Prostate gland (tissue), 2 donors: Measurements from ENCODE around the gene GBP7. TPM values are rescaled to one million over a fixed set of nuclear protein-coding genes. Genes with fewer than 3 reads are reported as not detected.

Source experiments
- DNase-seq: peaks from one replicate; pipeline ENCODE4 v3.0.0-alpha.2; 2019; ENCODE audit warnings: low spot score
- H3K27ac ChIP-seq, 2 donors: fragments of 200-600 bp; sonication (generic); 2 replicates each; pipeline ENCODE4 v1.5.1; 2017 to 2019
- H3K27me3 ChIP-seq: fragments of 200-600 bp; sonication (generic); replicated peaks from 2 replicates; pipeline ENCODE4 v1.5.1; 2019; ENCODE audit not compliant: insufficient read depth
- H3K36me3 ChIP-seq, 2 donors: fragments of 200-600 bp; sonication (generic); 1 replicate in 1 of 2; 2 replicates in 1 of 2; pipeline versions ENCODE4 v1.5.1 to v1.8.1; 2017 to 2019
- H3K4me1 ChIP-seq: fragments of 200-600 bp; sonication (generic); replicated peaks from 2 replicates; pipeline ENCODE4 v1.5.1; 2019
- H3K4me3 ChIP-seq, 2 donors: fragments of 200-600 bp; sonication (generic); 2 replicates each; pipeline ENCODE4 v1.5.1; 2017 to 2019
- H3K9me3 ChIP-seq: fragments of 200-600 bp; sonication (generic); 2 replicates; pipeline ENCODE4 v1.5.1; 2017
- POLR2A ChIP-seq: fragments of 450-650 bp; IDR thresholded peaks from one replicate; pipeline ENCODE4 v1.6.1; 2016; ENCODE audit warnings: antibody characterized with exemption, mild to moderate bottlenecking
- POLR2AphosphoS5 ChIP-seq: sonication (generic); formaldehyde crosslinking; IDR thresholded peaks from one replicate; pipeline ENCODE4 v1.6.1; 2017; ENCODE audit warnings: antibody characterized with exemption
- WGBS: methylation state at CpG from one replicate; pipeline ENCODE4 v1.1.5; 2018; 5-methylcytosine and 5-hydroxymethylcytosine counted together
- intact Hi-C: fragments of 100-400 bp; cut with DNase I; formaldehyde crosslinking; loops from one replicate; pipeline ENCODE4 v1.14.2; 2022
- total RNA-seq, 2 donors: library from RNA; depleted of rRNA; stranded (reverse); fragments of >200 nt; gene quantifications; one replicate each; pipeline ENCODE4 v1.1.0, GENCODE V29; 2016
- TF ChIP-seq, protein P1 (sequence below), 4 experiments: fragments of 200-600 bp in 2 of 4; fragments of 450-650 bp in 2 of 4; sonication (generic) in 2 of 4; IDR thresholded peaks; 1 replicate in 3 of 4; 2 replicates in 1 of 4; pipeline ENCODE4 v1.5.1; 2016 to 2019; ENCODE audit warnings: antibody characterized with exemption in 4 of 4, mild to moderate bottlenecking in 2 of 4, moderate library complexity in 2 of 4

Gene GBP7
- total RNA-seq, 2 donors from 2014 or later = not detected

DNA sequence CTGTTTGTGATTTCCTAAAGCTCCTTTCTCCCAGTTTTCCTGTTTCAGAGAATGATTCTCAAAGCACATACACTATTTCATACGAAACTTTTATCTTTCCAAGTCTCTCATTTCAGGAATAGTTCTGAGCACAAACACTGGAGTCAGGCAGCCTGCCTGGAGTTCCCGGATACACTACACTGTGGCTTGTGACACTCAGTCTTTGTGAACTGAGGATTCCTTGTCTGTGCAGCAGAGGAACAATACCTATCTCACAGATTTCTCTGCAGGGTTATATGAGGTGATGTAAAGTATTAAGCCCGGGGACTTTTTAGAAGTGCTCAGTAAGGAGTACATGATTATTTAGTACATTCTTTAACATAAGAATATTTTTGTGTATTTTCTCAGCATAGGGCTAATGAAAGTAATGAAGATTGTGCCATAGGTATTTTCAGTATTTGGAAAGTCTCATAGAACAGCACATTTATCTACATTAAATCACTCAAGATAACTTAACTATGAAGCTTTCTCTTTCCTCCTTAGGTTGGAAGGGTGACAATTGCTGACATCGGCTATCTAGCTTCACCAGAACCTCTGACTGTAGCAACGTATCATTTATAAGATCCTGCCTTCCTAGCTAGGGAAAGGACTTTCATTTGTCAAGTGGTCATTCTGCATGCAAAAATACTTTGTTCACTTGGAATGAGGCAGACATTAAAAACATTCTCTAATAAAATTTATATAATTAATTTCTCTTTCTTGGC is 62.8 kb downstream of the GBP7 start:
- no peak for DNase-seq
- TF ChIP-seq POLR2AphosphoS5 (no peak), POLR2A (no peak)
- TF ChIP-seq, protein P1, sequence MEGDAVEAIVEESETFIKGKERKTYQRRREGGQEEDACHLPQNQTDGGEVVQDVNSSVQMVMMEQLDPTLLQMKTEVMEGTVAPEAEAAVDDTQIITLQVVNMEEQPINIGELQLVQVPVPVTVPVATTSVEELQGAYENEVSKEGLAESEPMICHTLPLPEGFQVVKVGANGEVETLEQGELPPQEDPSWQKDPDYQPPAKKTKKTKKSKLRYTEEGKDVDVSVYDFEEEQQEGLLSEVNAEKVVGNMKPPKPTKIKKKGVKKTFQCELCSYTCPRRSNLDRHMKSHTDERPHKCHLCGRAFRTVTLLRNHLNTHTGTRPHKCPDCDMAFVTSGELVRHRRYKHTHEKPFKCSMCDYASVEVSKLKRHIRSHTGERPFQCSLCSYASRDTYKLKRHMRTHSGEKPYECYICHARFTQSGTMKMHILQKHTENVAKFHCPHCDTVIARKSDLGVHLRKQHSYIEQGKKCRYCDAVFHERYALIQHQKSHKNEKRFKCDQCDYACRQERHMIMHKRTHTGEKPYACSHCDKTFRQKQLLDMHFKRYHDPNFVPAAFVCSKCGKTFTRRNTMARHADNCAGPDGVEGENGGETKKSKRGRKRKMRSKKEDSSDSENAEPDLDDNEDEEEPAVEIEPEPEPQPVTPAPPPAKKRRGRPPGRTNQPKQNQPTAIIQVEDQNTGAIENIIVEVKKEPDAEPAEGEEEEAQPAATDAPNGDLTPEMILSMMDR (IDR thresholded peaks at IDR 0.05) = no peak
- H3K4me1 ChIP-seq = no peaks in the 10 kb centered on the region
- intact Hi-C loops = no loop called here
- no peaks in the 10 kb centered on the region for H3K27me3 ChIP-seq
- WGBS = 70% methylated on average over 5 of the region's 5 CpGs
- peaks cover 0 to 4% of the 10 kb centered on the region in 2 donors for H3K36me3 ChIP-seq
- H3K4me3 ChIP-seq = no peak overlapping the region
- no peak overlapping the region for H3K27ac ChIP-seq
- no peaks in the 10 kb centered on the region for H3K9me3 ChIP-seq

GRCh38 chr1:89104687-89105086 is 71.1 kb downstream of the GBP7 start:
- WGBS = 94% methylated on average over 17 of the region's 17 CpGs
- H3K27me3 ChIP-seq = no peaks in the 10 kb centered on the region
- TF ChIP-seq POLR2AphosphoS5 = no peak
- TF ChIP-seq POLR2A = no peak
- TF ChIP-seq, protein P1 (IDR thresholded peaks at IDR 0.05) = no peak
- H3K27ac ChIP-seq = no peak overlapping the region
- no peaks in the 10 kb centered on the region for H3K36me3 ChIP-seq
- no peak for DNase-seq
- no peaks in the 10 kb centered on the region for H3K4me1 ChIP-seq
- H3K9me3 ChIP-seq = no peaks in the 10 kb centered on the region
- no peak overlapping the region for H3K4me3 ChIP-seq
- intact Hi-C loops = no loop called here

DNA sequence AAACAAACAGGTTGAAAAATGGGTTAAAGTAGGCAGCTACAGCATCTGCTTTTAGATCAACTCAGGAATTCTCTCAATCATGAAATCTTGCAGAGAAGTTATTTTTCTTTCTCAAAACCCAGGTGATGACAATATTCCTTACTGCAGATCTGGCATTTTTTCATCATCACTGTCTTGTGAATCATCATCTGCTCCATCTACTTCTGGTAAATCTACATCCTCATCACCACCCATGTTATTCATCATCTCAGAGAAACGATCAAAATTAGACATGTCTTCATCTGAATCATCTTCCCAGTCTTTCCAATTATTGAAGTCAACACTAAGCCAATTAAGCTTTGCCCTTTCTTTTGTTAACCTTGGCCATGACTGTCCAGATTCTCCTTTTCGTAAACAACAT is 71.7 kb downstream of the GBP7 start:
- no peak for DNase-seq
- no peak overlapping the region for H3K4me3 ChIP-seq
- H3K9me3 ChIP-seq = no peaks in the 10 kb centered on the region
- H3K36me3 ChIP-seq = no peaks in the 10 kb centered on the region
- TF ChIP-seq POLR2A = no peak
- TF ChIP-seq, protein P1 (IDR thresholded peaks at IDR 0.05) = no peak
- TF ChIP-seq POLR2AphosphoS5 = no peak
- H3K4me1 ChIP-seq = no peaks in the 10 kb centered on the region
- H3K27ac ChIP-seq = no peak overlapping the region
- 83% methylated on average over 2 of the region's 2 CpGs for WGBS
- intact Hi-C loops = no loop called here
- H3K27me3 ChIP-seq = no peaks in the 10 kb centered on the region

DNA sequence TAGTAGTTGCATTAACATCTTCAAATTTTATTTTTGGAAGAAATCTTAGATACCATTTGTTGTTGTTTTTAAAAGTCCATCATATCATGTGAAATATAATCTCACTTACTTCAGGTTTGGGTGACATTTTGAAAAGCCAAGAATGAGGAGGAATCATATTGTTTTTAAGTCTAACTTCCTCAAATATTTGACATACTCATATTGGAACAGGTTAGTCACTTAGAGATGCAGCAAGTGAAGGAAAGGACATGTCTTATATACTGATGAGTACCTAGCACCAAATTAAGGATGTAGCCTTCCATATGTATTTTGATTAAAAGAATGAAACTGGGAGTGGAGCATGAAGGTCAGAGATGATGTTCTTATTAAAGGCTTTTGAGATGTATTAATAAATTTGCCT is 73.8 kb downstream of the GBP7 start:
- Histone ChIP-seq H3K27me3 (no peaks in the 10 kb centered on the region), H3K4me1 (no peaks in the 10 kb centered on the region), H3K27ac (no peak overlapping the region), H3K36me3 (no peaks in the 10 kb centered on the region), H3K9me3 (no peaks in the 10 kb centered on the region), H3K4me3 (no peak overlapping the region)
- no peak for DNase-seq
- intact Hi-C loops = no loop called here
- TF ChIP-seq POLR2AphosphoS5 = no peak

GRCh38 chr1:89100412-89100811 is 75.4 kb downstream of the GBP7 start:
- WGBS = 88% methylated on average over 3 of the region's 3 CpGs
- no peak overlapping the region for H3K4me3 ChIP-seq
- H3K27ac ChIP-seq = no peak overlapping the region
- TF ChIP-seq, protein P1 (IDR thresholded peaks at IDR 0.05) = no peak
- TF ChIP-seq POLR2AphosphoS5 = no peak
- TF ChIP-seq POLR2A = no peak
- H3K9me3 ChIP-seq = no peaks in the 10 kb centered on the region
- intact Hi-C loops = no loop called here
- no peaks in the 10 kb centered on the region for H3K27me3 ChIP-seq
- no peaks in the 10 kb centered on the region for H3K4me1 ChIP-seq
- no peaks in the 10 kb centered on the region for H3K36me3 ChIP-seq
- DNase-seq = no peak
